Keratinocyte (primary cell): ENCODE results near the gene RTN4RL2. TPM values are rescaled to one million over a fixed set of nuclear protein-coding genes. Genes with fewer than 3 reads are reported as not detected.

Experiments
- DNase-seq: peaks from one replicate; pipeline ENCODE4 v3.0.0-alpha.2; 2011; ENCODE audit warnings: low read depth, missing footprints, low spot score
- FAIRE-seq: peaks from 2 replicates; lab custom pipeline; 2011; peaks lifted over from hg19 to GRCh38; lab: Jason Lieb, UNC
- H2AFZ ChIP-seq: 2 replicates; pipeline ENCODE4 v1.6.0; 2012; ENCODE audit warnings: low read length, control low read depth, inconsistent platforms; ENCODE audit not compliant: control insufficient read depth
- H3K27ac ChIP-seq: 2 replicates; pipeline ENCODE4 v1.5.1; 2011; ENCODE audit warnings: low read length; ENCODE audit not compliant: control insufficient read depth, insufficient read depth
- H3K27me3 ChIP-seq: 3 replicates; pipeline ENCODE4 v1.6.0; 2011; ENCODE audit warnings: low read length; ENCODE audit not compliant: control insufficient read depth, insufficient read depth; ENCODE audit errors: extremely low read depth
- H3K36me3 ChIP-seq, 2 experiments: 2 replicates in 1 of 2; 3 replicates in 1 of 2; pipeline ENCODE4 v1.5.1; 2011; ENCODE audit warnings: low read length in 2 of 2, mild to moderate bottlenecking in 1 of 2; ENCODE audit not compliant: control insufficient read depth in 2 of 2, insufficient read depth in 2 of 2; ENCODE audit errors: extremely low read depth in 1 of 2
- H3K4me1 ChIP-seq: 3 replicates; pipeline ENCODE4 v1.5.1; 2011; ENCODE audit warnings: low read length; ENCODE audit not compliant: control insufficient read depth, insufficient read depth; ENCODE audit errors: extremely low read depth
- H3K4me2 ChIP-seq: 3 replicates; pipeline ENCODE4 v1.6.0; 2011; ENCODE audit warnings: low read depth, low read length; ENCODE audit not compliant: control insufficient read depth, insufficient read depth; ENCODE audit errors: extremely low read depth
- H3K4me3 ChIP-seq, 3 experiments: fragments of 200-600 bp in 1 of 3; sonication (generic) in 1 of 3; 2 replicates in 2 of 3; 3 replicates in 1 of 3; pipeline ENCODE4 v1.5.1; 2011 to 2016; ENCODE audit warnings: low read length in 3 of 3, mild to moderate bottlenecking in 3 of 3, control low read depth in 2 of 3, inconsistent platforms in 1 of 3, low read depth in 1 of 3, mixed read lengths in 1 of 3, mixed run types in 1 of 3, moderate library complexity in 1 of 3; ENCODE audit not compliant: control insufficient read depth in 2 of 3, insufficient read depth in 2 of 3; ENCODE audit errors: extremely low read depth in 1 of 3
- H3K79me2 ChIP-seq: 2 replicates; pipeline ENCODE4 v1.6.0; 2012; ENCODE audit warnings: low read length; ENCODE audit not compliant: control insufficient read depth, insufficient read depth
- H3K9ac ChIP-seq: 3 replicates; pipeline ENCODE4 v1.6.0; 2011; ENCODE audit warnings: low read length; ENCODE audit not compliant: control insufficient read depth, insufficient read depth; ENCODE audit errors: extremely low read depth
- H3K9me1 ChIP-seq: 3 replicates; pipeline ENCODE4 v1.6.0; 2011; ENCODE audit warnings: low read length; ENCODE audit not compliant: control insufficient read depth, insufficient read depth; ENCODE audit errors: extremely low read depth
- H3K9me3 ChIP-seq: 2 replicates; pipeline ENCODE4 v1.5.1; 2012; ENCODE audit warnings: low read depth, low read length; ENCODE audit not compliant: control insufficient read depth
- H4K20me1 ChIP-seq: 3 replicates; pipeline ENCODE4 v1.6.0; 2011; ENCODE audit warnings: low read length; ENCODE audit not compliant: control insufficient read depth, insufficient read depth; ENCODE audit errors: extremely low read depth
- CTCF ChIP-seq, 3 experiments: IDR thresholded peaks in 1 of 3; conservative IDR thresholded peaks in 1 of 3; optimal IDR thresholded peaks in 1 of 3; 2 replicates in 2 of 3; 3 replicates in 1 of 3; pipeline versions ENCODE3 to v1.5.1; 2011; ENCODE audit warnings: low read length in 3 of 3, mild to moderate bottlenecking in 3 of 3, moderate library complexity in 2 of 3, control low read depth in 1 of 3, inconsistent platforms in 1 of 3; ENCODE audit not compliant: insufficient read depth in 2 of 3; ENCODE audit errors: extremely low read depth in 1 of 3
- EZH2 ChIP-seq: IDR thresholded peaks from one replicate; pipeline ENCODE4 v1.6.1; 2012; ENCODE audit warnings: inconsistent platforms, mild to moderate bottlenecking, low read length, moderate library complexity
- dilution Hi-C: fragments of 300-500 bp; cut with MboI; formaldehyde crosslinking; loops from one replicate; pipeline ENCODE4 v1.7.0; 2020; ENCODE audit warnings: low sequenced_read_pairs; ENCODE audit not compliant: extremely low pct_ligation_motif_present
- polyA plus RNA-seq, 5 experiments: library from polyadenylated mRNA; depleted of rRNA in 3 of 5; stranded (reverse) in 3 of 5; stranded (forward) in 1 of 5; unstranded in 1 of 5; fragments of >200 nt; gene quantifications; 1 replicate in 1 of 5; 2 replicates in 3 of 5; 3 replicates in 1 of 5; pipeline versions ENCODE4 v1.2.1 to v1.2.3, GENCODE V29; 2011 to 2012; ENCODE audit warnings: missing spikeins in 2 of 5, low read depth in 1 of 5, low replicate concordance in 1 of 5

The RTN4RL2 gene
- polyA plus RNA-seq, 1 donor (not counting 4 experiments of a cell fraction or from before 2014, with no cell fraction given) = 0.03 TPM

GRCh38 chr11:57457643-57458023, 2.7 kb upstream of the RTN4RL2 start:
- Histone ChIP-seq H3K27me3 (peaks cover 44% of the 10 kb centered on the region), H3K9me1 (no peaks in the 10 kb centered on the region), H3K9me3 (no peaks in the 10 kb centered on the region), H3K4me1 (peaks cover 20% of the 10 kb centered on the region), H3K36me3 (no peaks in the 10 kb centered on the region), H3K79me2 (no peaks in the 10 kb centered on the region), H4K20me1 (no peaks in the 10 kb centered on the region), H3K27ac (no peak overlapping the region), H3K4me2 (no peak overlapping the region), H3K9ac (no peak overlapping the region), H3K4me3 (no peak overlapping the region), H2AFZ (no peak overlapping the region)
- FAIRE-seq (no peak), DNase-seq (no peak)
- dilution Hi-C loops = no loop called here
- TF ChIP-seq CTCF (optimal IDR thresholded peaks at IDR 0.05 in 1 of 3, IDR thresholded peaks at IDR 0.05 in 1 of 3, conservative IDR thresholded peaks at IDR 0.05 in 1 of 3; ENCODE audit: extremely low read depth in 1 of 3, insufficient read depth in 2 of 3, low read length in 3 of 3) (peak in 1 of 3 experiments; percentile 5), EZH2 (no peak)

GRCh38 chr11:57458060-57458409, 2.3 kb upstream of the RTN4RL2 start:
- no peak for TF ChIP-seq CTCF (optimal IDR thresholded peaks at IDR 0.05 in 1 of 3, IDR thresholded peaks at IDR 0.05 in 1 of 3, conservative IDR thresholded peaks at IDR 0.05 in 1 of 3; ENCODE audit: extremely low read depth in 1 of 3, insufficient read depth in 2 of 3, low read length in 3 of 3)
- no peak for TF ChIP-seq EZH2
- no peak overlapping the region for H3K27ac ChIP-seq

More at GRCh38 chr11:57458060-57458409, 2.3 kb upstream of the RTN4RL2 start:
- Histone ChIP-seq H2AFZ (no peak overlapping the region), H3K9ac (no peak overlapping the region), H3K9me3 (no peaks in the 10 kb centered on the region), H3K9me1 (no peaks in the 10 kb centered on the region), H4K20me1 (no peaks in the 10 kb centered on the region), H3K27me3 (peaks cover 43% of the 10 kb centered on the region), H3K36me3 (no peaks in the 10 kb centered on the region), H3K79me2 (no peaks in the 10 kb centered on the region), H3K4me3 (peak overlapping the region in 1 of 3 experiments; percentile 2), H3K4me2 (no peak overlapping the region), H3K4me1 (peaks cover 20% of the 10 kb centered on the region)
- DNase-seq (no peak), FAIRE-seq (no peak)
- dilution Hi-C loops = no loop called here
